ENCODE results near the gene RIOK1. TPM values are rescaled to one million over a fixed set of nuclear protein-coding genes. Genes with fewer than 3 reads are reported as not detected.

Gene RIOK1
- total RNA-seq, 1 donor from 2014 or later, result 16.5 TPM

GRCh38 chr6:7413151-7413823 lies 23.7 kb downstream of the RIOK1 start:
- no peak for TF ChIP-seq CTCF (IDR thresholded peaks at IDR 0.05)
- no peak overlapping the region for H3K27ac ChIP-seq
- H3K9me3 ChIP-seq, result no peaks in the 10 kb centered on the region
- no peaks in the 10 kb centered on the region for H3K27me3 ChIP-seq (ENCODE audit: low read depth)
- intact Hi-C loops (cut with DNase I), result no loop called here
- peaks cover 97% of the 10 kb centered on the region for H3K36me3 ChIP-seq
- no peaks in the 10 kb centered on the region for H3K4me1 ChIP-seq
- no peak overlapping the region for H3K4me3 ChIP-seq
- ATAC-seq (no peak), DNase-seq (no peak)

GRCh38 chr6:7414811-7415210 lies 25.2 kb downstream of the RIOK1 start:
- Histone ChIP-seq H3K4me1 (no peaks in the 10 kb centered on the region), H3K27me3 (ENCODE audit: low read depth) (no peaks in the 10 kb centered on the region), H3K4me3 (no peak overlapping the region), H3K36me3 (peaks cover 90% of the 10 kb centered on the region), H3K27ac (no peak overlapping the region), H3K9me3 (no peaks in the 10 kb centered on the region)
- intact Hi-C loops (cut with DNase I), result no loop called here
- DNase-seq (no peak), ATAC-seq (peak; percentile 68 to 76)
- TF ChIP-seq CTCF (IDR thresholded peaks at IDR 0.05), result no peak

GRCh38 chr6:7417684-7418083 lies 28.1 kb downstream of the RIOK1 start:
- Histone ChIP-seq H3K27ac (no peak overlapping the region), H3K36me3 (peaks cover 61% of the 10 kb centered on the region)

GRCh38 chr6:7418238-7418905 lies 28.8 kb downstream of the RIOK1 start:
- no peak for TF ChIP-seq CTCF (IDR thresholded peaks at IDR 0.05)
- Histone ChIP-seq H3K27me3 (ENCODE audit: low read depth) (no peaks in the 10 kb centered on the region), H3K4me3 (no peak overlapping the region), H3K36me3 (peaks cover 54% of the 10 kb centered on the region), H3K9me3 (no peaks in the 10 kb centered on the region), H3K4me1 (no peaks in the 10 kb centered on the region), H3K27ac (no peak overlapping the region)
- no peak for DNase-seq
- peak in 1 of 2 donors; percentile 61 for ATAC-seq
- intact Hi-C loops (cut with DNase I), result no loop called here

More at GRCh38 chr6:7417684-7418083, 28.1 kb downstream of the RIOK1 start:
- Histone ChIP-seq H3K9me3 (no peaks in the 10 kb centered on the region), H3K27me3 (ENCODE audit: low read depth) (no peaks in the 10 kb centered on the region), H3K4me3 (no peak overlapping the region), H3K4me1 (no peaks in the 10 kb centered on the region)
- TF ChIP-seq CTCF (IDR thresholded peaks at IDR 0.05), result no peak
- no peak for ATAC-seq
- DNase-seq, result no peak
- intact Hi-C loops (cut with DNase I), result no loop called here

- Histone ChIP-seq H3K4me1 (no peaks in the 10 kb centered on the region), H3K27me3 (ENCODE audit: low read depth) (no peaks in the 10 kb centered on the region), H3K27ac (no peak overlapping the region), H3K4me3 (no peak overlapping the region), H3K36me3 (peaks cover 47% of the 10 kb centered on the region), H3K9me3 (no peaks in the 10 kb centered on the region)
- intact Hi-C loops (cut with DNase I), result no loop called here
- ATAC-seq (no peak), DNase-seq (no peak)
- TF ChIP-seq CTCF (IDR thresholded peaks at IDR 0.05), result no peak
Measured at GRCh38 chr6:7419065-7419464, 29.5 kb downstream of the RIOK1 start.
